Hepatic stellate cell (primary cell): ENCODE measurements around the gene MAP2K4.
A peak's percentile ranks its signal among the peaks of the same experiment; 100 is the strongest.
"Not testable (repeated sequence)": the region's sequence is repeated elsewhere in the genome, so short reads cannot be mapped to it uniquely, and the experiment has no call there.

Source experiments
- DNase-seq: peaks from one replicate; pipeline ENCODE4 v3.0.0; 2011; ENCODE audit warnings: low spot score

MAP2K4 gene

GRCh38 chr17:12162187-12162586, 141.5 kb downstream of the MAP2K4 start:
- not testable (repeated sequence) for DNase-seq

GRCh38 chr17:12164085-12164484, 143.4 kb downstream of the MAP2K4 start:
- DNase-seq, result no peak

- no peak for DNase-seq
Observed at GRCh38 chr17:12178644-12179330, 158.1 kb downstream of the MAP2K4 start.

- peak; percentile 23 for DNase-seq
Observed at GRCh38 chr17:12180644-12181261, 160.1 kb downstream of the MAP2K4 start.

GRCh38 chr17:12187658-12188057, 167.0 kb downstream of the MAP2K4 start:
- DNase-seq, result no peak

GRCh38 chr17:12193144-12193735, 172.6 kb downstream of the MAP2K4 start:
- DNase-seq, result no peak
